Measurements from ENCODE around the gene OS9. TPM values are rescaled to one million over a fixed set of nuclear protein-coding genes. Genes with fewer than 3 reads are reported as not detected.
"Not testable (repeated sequence)": the region's sequence is repeated elsewhere in the genome, so short reads cannot be mapped to it uniquely, and the experiment has no call there.

OS9 gene
- total RNA-seq, 1 experiment from 2014 or later: 145 TPM

GRCh38 chr12:57657744-57658143 lies 36.2 kb upstream of the OS9 start:
- Histone ChIP-seq H3K9me2 (replicated peaks; ENCODE audit: low read length) (no peaks in the 10 kb centered on the region), H3K27me3 (ENCODE audit: low read length) (no peaks in the 10 kb centered on the region), H4K20me1 (ENCODE audit: low read length) (no peaks in the 10 kb centered on the region), H3K27ac (ENCODE audit: low read length) (no peak overlapping the region), H3K4me3 (ENCODE audit: low read length) (no peak overlapping the region), H3K36me3 (ENCODE audit: low read depth, low read length) (no peaks in the 10 kb centered on the region; the same call in 1 of the 2 replicates), H3K9ac (ENCODE audit: low read length) (no peak overlapping the region), H3K4me2 (ENCODE audit: low read length) (no peak overlapping the region), H3K9me3 (ENCODE audit: low read length) (peaks cover 19% of the 10 kb centered on the region), H3K4me1 (ENCODE audit: insufficient read depth, low read length) (no peaks in the 10 kb centered on the region), H2AFZ (ENCODE audit: low read length) (no peak overlapping the region), H3F3A (ENCODE audit: low read length, unreplicated experiment) (no peaks in the 10 kb centered on the region), H3K79me2 (ENCODE audit: low read length) (no peaks in the 10 kb centered on the region)
- TF ChIP-seq EZH2phosphoT487 (IDR thresholded peaks at IDR 0.05; ENCODE audit: borderline replicate concordance, low read length) (no peak), CTCF (conservative IDR thresholded peaks at IDR 0.05; ENCODE audit: low read depth, low read length) (no peak), EZH2 (IDR thresholded peaks at IDR 0.05; ENCODE audit: low read length, unreplicated experiment) (no peak)
- ATAC-seq (no peak), DNase-seq (no peak)
- intact Hi-C loops (cut with micrococcal nuclease): no loop called here
- ChIA-PET CTCF (no interaction called here), POLR2A (ENCODE audit: unreplicated experiment) (no interaction called here)
- no TSS peak for BruUV-seq (replicated peaks)

DNA sequence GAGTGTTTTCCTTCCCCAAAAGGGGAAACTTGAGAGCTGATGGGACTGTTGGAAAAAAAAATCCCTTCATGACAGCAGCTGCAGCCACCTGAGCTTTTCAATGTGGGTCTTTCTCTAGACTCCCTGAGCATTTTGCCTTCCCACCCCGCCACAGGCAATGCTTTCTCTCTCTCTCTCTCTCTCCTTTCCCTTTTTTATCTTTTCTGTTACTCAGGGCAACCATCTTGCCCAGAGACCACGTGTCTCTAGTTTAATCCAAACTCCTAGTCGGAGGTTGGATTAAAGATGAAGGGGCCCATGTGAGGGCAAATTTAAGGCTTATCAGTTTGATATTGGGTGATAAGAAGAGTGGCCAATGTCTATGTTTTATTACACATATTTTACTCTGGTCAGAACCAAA lies 35.0 kb upstream of the OS9 start:
- Histone ChIP-seq H3K27me3 (ENCODE audit: low read length) (no peaks in the 10 kb centered on the region), H4K20me1 (ENCODE audit: low read length) (no peaks in the 10 kb centered on the region), H3K4me1 (ENCODE audit: insufficient read depth, low read length) (no peaks in the 10 kb centered on the region), H3F3A (ENCODE audit: low read length, unreplicated experiment) (no peaks in the 10 kb centered on the region), H3K9me3 (ENCODE audit: low read length) (peaks cover 19% of the 10 kb centered on the region), H3K9ac (ENCODE audit: low read length) (no peak overlapping the region), H3K9me2 (replicated peaks; ENCODE audit: low read length) (no peaks in the 10 kb centered on the region), H3K27ac (ENCODE audit: low read length) (no peak overlapping the region), H3K4me3 (ENCODE audit: low read length) (no peak overlapping the region), H2AFZ (ENCODE audit: low read length) (no peak overlapping the region), H3K79me2 (ENCODE audit: low read length) (no peaks in the 10 kb centered on the region), H3K4me2 (ENCODE audit: low read length) (no peak overlapping the region), H3K36me3 (ENCODE audit: low read depth, low read length) (no peaks in the 10 kb centered on the region; the same call in 1 of the 2 replicates)
- BruUV-seq (replicated peaks): no TSS peak
- intact Hi-C loops (cut with micrococcal nuclease): no loop called here
- ChIA-PET POLR2A (ENCODE audit: unreplicated experiment) (no interaction called here), CTCF (no interaction called here)
- DNase-seq (no peak), ATAC-seq (no peak)
- TF ChIP-seq CTCF (conservative IDR thresholded peaks at IDR 0.05; ENCODE audit: low read depth, low read length): no peak
- TF ChIP-seq EZH2phosphoT487 (IDR thresholded peaks at IDR 0.05; ENCODE audit: borderline replicate concordance, low read length): no peak
- no peak for TF ChIP-seq EZH2 (IDR thresholded peaks at IDR 0.05; ENCODE audit: low read length, unreplicated experiment)

DNA sequence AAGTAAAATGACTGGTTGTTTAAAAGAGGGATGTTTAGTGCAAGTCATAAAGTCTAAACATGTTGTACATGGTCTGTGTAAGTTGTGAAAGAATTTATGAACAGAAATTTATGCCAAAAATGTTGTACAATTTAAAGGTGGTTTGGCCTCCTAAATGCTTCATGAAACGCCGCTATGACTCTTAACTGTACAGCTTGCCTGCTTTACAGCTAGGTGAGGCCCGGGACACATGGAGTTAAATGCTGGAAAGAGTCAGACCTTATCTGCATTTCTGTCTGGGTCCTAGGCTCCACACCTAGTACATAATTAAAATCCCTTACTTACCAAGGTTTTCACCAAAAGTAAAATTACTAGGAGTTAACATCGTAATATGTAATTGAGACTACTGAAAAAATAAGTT lies 32.6 kb upstream of the OS9 start:
- TF ChIP-seq EZH2phosphoT487 (IDR thresholded peaks at IDR 0.05; ENCODE audit: borderline replicate concordance, low read length) (no peak), EZH2 (IDR thresholded peaks at IDR 0.05; ENCODE audit: low read length, unreplicated experiment) (no peak), CTCF (conservative IDR thresholded peaks at IDR 0.05; ENCODE audit: low read depth, low read length) (no peak)
- Histone ChIP-seq H3K36me3 (ENCODE audit: low read depth, low read length) (no peaks in the 10 kb centered on the region; the same call in 1 of the 2 replicates), H3K79me2 (ENCODE audit: low read length) (no peaks in the 10 kb centered on the region), H3K9ac (ENCODE audit: low read length) (no peak overlapping the region), H3K4me2 (ENCODE audit: low read length) (no peak overlapping the region), H3K9me3 (ENCODE audit: low read length) (peaks cover 19% of the 10 kb centered on the region), H3K4me3 (ENCODE audit: low read length) (no peak overlapping the region), H3F3A (ENCODE audit: low read length, unreplicated experiment) (no peaks in the 10 kb centered on the region), H3K4me1 (ENCODE audit: insufficient read depth, low read length) (no peaks in the 10 kb centered on the region), H2AFZ (ENCODE audit: low read length) (no peak overlapping the region), H3K27ac (ENCODE audit: low read length) (no peak overlapping the region), H3K9me2 (replicated peaks; ENCODE audit: low read length) (no peaks in the 10 kb centered on the region), H3K27me3 (ENCODE audit: low read length) (no peaks in the 10 kb centered on the region), H4K20me1 (ENCODE audit: low read length) (no peaks in the 10 kb centered on the region)
- DNase-seq (no peak), ATAC-seq (no peak)
- CTCF ChIA-PET: interaction anchor here (0.5 kb wide), 1 partner anchor 38 kb away, joined by 3 read pairs; no protein-coding TSS in a partner anchor
- POLR2A ChIA-PET (ENCODE audit: unreplicated experiment): no interaction called here
- BruUV-seq (replicated peaks): no TSS peak
- intact Hi-C loops (cut with micrococcal nuclease): no loop called here

GRCh38 chr12:57665066-57665820 lies 28.7 kb upstream of the OS9 start:
- H3F3A ChIP-seq (ENCODE audit: low read length, unreplicated experiment); H3K9ac ChIP-seq (ENCODE audit: low read length); H3K4me3 ChIP-seq (ENCODE audit: low read length); ATAC-seq; H3K4me1 ChIP-seq (ENCODE audit: insufficient read depth, low read length); POLR2A ChIA-PET (ENCODE audit: unreplicated experiment); H3K9me2 ChIP-seq (replicated peaks; ENCODE audit: low read length); H3K36me3 ChIP-seq (ENCODE audit: low read depth, low read length); CTCF ChIA-PET; BruUV-seq (replicated peaks); intact Hi-C loops (cut with micrococcal nuclease); H3K4me2 ChIP-seq (ENCODE audit: low read length); H3K79me2 ChIP-seq (ENCODE audit: low read length); H4K20me1 ChIP-seq (ENCODE audit: low read length); H3K27me3 ChIP-seq (ENCODE audit: low read length); H2AFZ ChIP-seq (ENCODE audit: low read length); DNase-seq; H3K27ac ChIP-seq (ENCODE audit: low read length): not testable (repeated sequence)
- peaks cover 19% of the 10 kb centered on the region for H3K9me3 ChIP-seq (ENCODE audit: low read length)

Data from PC-3 (cell line).